GM18505 (cell line): Measurements from ENCODE around the gene ST3GAL3.
"Not testable (repeated sequence)": the region's sequence is repeated elsewhere in the genome, so short reads cannot be mapped to it uniquely, and the experiment has no call there.

Source experiments
- ATAC-seq: cut with Tn5 transposase; IDR thresholded peaks from one replicate; pipeline ENCODE4 v1.9.1; 2021; ENCODE audit not compliant: unreplicated experiment
- POLR2A ChIP-seq: IDR thresholded peaks from 4 replicates; pipeline ENCODE4 v1.6.1; 2011; ENCODE audit warnings: borderline replicate concordance; ENCODE audit not compliant: insufficient read depth, insufficient read length; ENCODE audit errors: extremely low read depth

ST3GAL3 gene

GRCh38 chr1:43776043-43776761 is 68.9 kb downstream of the ST3GAL3 start:
- no peak for ATAC-seq
- TF ChIP-seq POLR2A = no peak

- not testable (repeated sequence) for ATAC-seq
These were observed 70.6 kb downstream of the ST3GAL3 start for GRCh38 chr1:43777916-43778315.

GRCh38 chr1:43779266-43779665 is 71.9 kb downstream of the ST3GAL3 start:
- ATAC-seq = no peak
- TF ChIP-seq POLR2A = no peak

GRCh38 chr1:43779805-43780403 is 72.6 kb downstream of the ST3GAL3 start:
- no peak for TF ChIP-seq POLR2A
- ATAC-seq = no peak

- TF ChIP-seq POLR2A = no peak
- no peak for ATAC-seq
These were observed 74.2 kb downstream of the ST3GAL3 start for GRCh38 chr1:43781574-43781973.

- ATAC-seq = no peak
- no peak for TF ChIP-seq POLR2A
These were observed 75.8 kb downstream of the ST3GAL3 start for GRCh38 chr1:43783096-43783670.

- no peak for TF ChIP-seq POLR2A
- ATAC-seq = no peak
These were observed 76.4 kb downstream of the ST3GAL3 start for GRCh38 chr1:43783671-43784205.

GRCh38 chr1:43786201-43786958 is 79.0 kb downstream of the ST3GAL3 start:
- ATAC-seq = no peak
- no peak for TF ChIP-seq POLR2A

- ATAC-seq = no peak
- no peak for TF ChIP-seq POLR2A
These were observed 79.6 kb downstream of the ST3GAL3 start for GRCh38 chr1:43786960-43787359.

- no peak for TF ChIP-seq POLR2A
- no peak for ATAC-seq
These were observed 82.5 kb downstream of the ST3GAL3 start for GRCh38 chr1:43789604-43790550.

GRCh38 chr1:43791243-43791642 is 83.9 kb downstream of the ST3GAL3 start:
- TF ChIP-seq POLR2A = no peak
- no peak for ATAC-seq

- no peak for ATAC-seq
- TF ChIP-seq POLR2A = no peak
These were observed 88.8 kb downstream of the ST3GAL3 start for GRCh38 chr1:43796111-43796581.
